Endodermal cell (in vitro differentiated cells): Measurements from ENCODE around the gene NAA20. TPM values are rescaled to one million over a fixed set of nuclear protein-coding genes. Genes with fewer than 3 reads are reported as not detected.
A peak's percentile ranks its signal among the peaks of the same experiment; 100 is the strongest.

Source experiments
- DNase-seq: peaks from one replicate; pipeline ENCODE4 v3.0.0-alpha.2; 2017
- H3K27ac ChIP-seq: 2 replicates; pipeline ENCODE4 v1.5.1; 2013; ENCODE audit warnings: mild to moderate bottlenecking, low read depth, low read length, moderate library complexity
- H3K27me3 ChIP-seq: 2 replicates; pipeline ENCODE4 v1.6.1; 2013; ENCODE audit warnings: mild to moderate bottlenecking, low read length, moderate library complexity; ENCODE audit not compliant: insufficient read depth, control insufficient read depth, poor library complexity, severe bottlenecking
- H3K36me3 ChIP-seq: 2 replicates; pipeline ENCODE4 v1.7.0; 2013; ENCODE audit warnings: mild to moderate bottlenecking, low read length, moderate library complexity; ENCODE audit not compliant: control insufficient read depth, insufficient read depth
- H3K4me1 ChIP-seq: one replicate; pipeline ENCODE4 v1.7.0; 2013; ENCODE audit warnings: low read length; ENCODE audit not compliant: control insufficient read depth, insufficient read depth
- H3K4me3 ChIP-seq: 2 replicates; pipeline ENCODE4 v1.5.1; 2013; ENCODE audit warnings: mild to moderate bottlenecking, low read length, moderate library complexity
- H3K9ac ChIP-seq: 2 replicates; pipeline ENCODE4 v1.6.1; 2013; ENCODE audit warnings: mild to moderate bottlenecking, low read length, moderate library complexity; ENCODE audit not compliant: poor library complexity, severe bottlenecking; ENCODE audit errors: extremely low read depth
- H3K9me3 ChIP-seq: 2 replicates; pipeline ENCODE4 v1.6.1; 2013; ENCODE audit warnings: mild to moderate bottlenecking, low read length, moderate library complexity; ENCODE audit not compliant: control insufficient read depth
- H3K27ac Mint-ChIP-seq: 2 replicates; pipeline ENCODE4 v1.8.0; 2020; ENCODE audit warnings: mixed read lengths
- H3K27me3 Mint-ChIP-seq: 2 replicates; pipeline ENCODE4 v1.8.0; 2021; ENCODE audit warnings: mild to moderate bottlenecking, mixed read lengths; ENCODE audit not compliant: insufficient read depth
- H3K36me3 Mint-ChIP-seq: 2 replicates; pipeline ENCODE4 v1.8.0; 2020; ENCODE audit warnings: low read depth, mixed read lengths
- H3K4me1 Mint-ChIP-seq: 2 replicates; pipeline ENCODE4 v1.8.0; 2020; ENCODE audit warnings: mixed read lengths
- H3K4me3 Mint-ChIP-seq: 2 replicates; pipeline ENCODE4 v1.8.0; 2020; ENCODE audit warnings: mild to moderate bottlenecking, moderate library complexity, mixed read lengths
- H3K9me3 Mint-ChIP-seq: 2 replicates; pipeline ENCODE4 v1.8.0; 2020; ENCODE audit warnings: mild to moderate bottlenecking, mixed read lengths
- WGBS, 2 experiments: methylation state at CpG; one replicate each; pipeline versions ENCODE4 v1.1.5 to v1.1.7; 2013; ENCODE audit warnings: missing lambda C conversion rate in 2 of 2, mixed read lengths in 1 of 2; ENCODE audit not compliant: insufficient coverage in 1 of 2, insufficient read length in 1 of 2; 5-methylcytosine and 5-hydroxymethylcytosine counted together
- total RNA-seq, 2 donors: library from RNA; stranded (reverse); fragmentation: NEBNext Ultra II Directional in 1 of 2; extraction: Animal tissue kit (Norgen Biotek cat#: 25700) in 1 of 2; gene quantifications; 2 replicates in 1 of 2; 3 replicates in 1 of 2; pipeline ENCODE4 v1.2.1, GENCODE V29; 2021
- TF ChIP-seq, protein P1 (sequence below): fragments of 200-600 bp; sonication (generic); conservative IDR thresholded peaks from 2 replicates; pipeline ENCODE4 v1.5.0; 2021; ENCODE audit warnings: antibody characterized with exemption, mild to moderate bottlenecking

The NAA20 gene
- total RNA-seq, 2 donors from 2014 or later, result 35.1 to 39.4 TPM

DNA sequence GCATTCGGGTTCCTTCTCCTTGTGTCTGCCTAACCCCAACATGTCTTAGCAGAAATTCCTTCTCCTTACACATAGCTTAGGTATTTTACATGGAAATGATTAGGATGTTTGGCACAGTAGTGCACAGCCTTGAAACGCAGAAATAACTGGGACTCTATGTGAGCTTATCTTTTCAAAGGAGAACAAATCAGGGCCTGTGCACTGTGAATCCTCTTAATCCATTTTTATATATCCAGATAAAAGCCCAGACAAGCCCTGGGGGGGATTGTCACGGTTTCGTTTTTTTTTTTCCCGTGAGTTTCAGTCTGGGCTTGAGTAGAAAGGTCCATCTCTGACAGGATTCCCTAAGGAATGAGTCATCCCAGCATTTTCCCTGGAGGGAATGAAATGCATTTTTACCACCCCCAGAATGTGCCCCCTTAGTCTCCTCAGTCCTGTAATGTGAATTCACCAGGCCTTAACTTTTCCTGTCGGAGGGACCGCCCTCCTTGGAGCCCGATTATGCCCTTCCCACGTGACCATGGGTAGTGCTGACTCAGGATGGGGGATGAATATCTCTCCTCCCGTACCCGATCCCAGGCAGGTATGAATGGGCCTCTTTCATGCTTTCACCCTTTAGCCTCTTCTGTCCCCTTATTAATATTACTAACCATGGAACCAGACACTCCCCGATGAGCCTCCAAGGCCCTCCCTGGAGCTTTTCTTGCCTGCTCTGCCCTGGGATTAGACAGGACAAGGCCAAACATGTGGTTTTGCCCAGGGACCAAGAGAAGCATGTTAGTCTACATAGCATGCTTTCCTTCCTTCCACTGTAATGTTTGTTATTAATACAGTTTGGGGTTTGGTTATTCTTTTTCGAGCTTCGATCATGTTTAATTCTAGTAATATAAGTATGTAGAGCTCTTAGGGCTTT, 23.9 kb upstream of the NAA20 start:
- Mint-ChIP-seq H3K4me1 (peaks cover 12% of the 10 kb centered on the region), H3K27me3 (no peaks in the 10 kb centered on the region), H3K9me3 (no peaks in the 10 kb centered on the region), H3K27ac (peak overlapping the region; percentile 81), H3K36me3 (no peaks in the 10 kb centered on the region), H3K4me3 (no peak overlapping the region)
- TF ChIP-seq, protein P1, sequence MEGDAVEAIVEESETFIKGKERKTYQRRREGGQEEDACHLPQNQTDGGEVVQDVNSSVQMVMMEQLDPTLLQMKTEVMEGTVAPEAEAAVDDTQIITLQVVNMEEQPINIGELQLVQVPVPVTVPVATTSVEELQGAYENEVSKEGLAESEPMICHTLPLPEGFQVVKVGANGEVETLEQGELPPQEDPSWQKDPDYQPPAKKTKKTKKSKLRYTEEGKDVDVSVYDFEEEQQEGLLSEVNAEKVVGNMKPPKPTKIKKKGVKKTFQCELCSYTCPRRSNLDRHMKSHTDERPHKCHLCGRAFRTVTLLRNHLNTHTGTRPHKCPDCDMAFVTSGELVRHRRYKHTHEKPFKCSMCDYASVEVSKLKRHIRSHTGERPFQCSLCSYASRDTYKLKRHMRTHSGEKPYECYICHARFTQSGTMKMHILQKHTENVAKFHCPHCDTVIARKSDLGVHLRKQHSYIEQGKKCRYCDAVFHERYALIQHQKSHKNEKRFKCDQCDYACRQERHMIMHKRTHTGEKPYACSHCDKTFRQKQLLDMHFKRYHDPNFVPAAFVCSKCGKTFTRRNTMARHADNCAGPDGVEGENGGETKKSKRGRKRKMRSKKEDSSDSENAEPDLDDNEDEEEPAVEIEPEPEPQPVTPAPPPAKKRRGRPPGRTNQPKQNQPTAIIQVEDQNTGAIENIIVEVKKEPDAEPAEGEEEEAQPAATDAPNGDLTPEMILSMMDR, result no peak
- H3K9ac ChIP-seq, result no peak overlapping the region
- no peaks in the 10 kb centered on the region for H3K36me3 ChIP-seq
- peak overlapping the region; percentile 82 for H3K27ac ChIP-seq
- no peak overlapping the region for H3K4me3 ChIP-seq
- H3K9me3 ChIP-seq, result no peaks in the 10 kb centered on the region
- H3K4me1 ChIP-seq, result peaks cover 2% of the 10 kb centered on the region
- 36 to 67% methylated on average over 6 to 13 of the region's 14 CpGs for WGBS, 2 experiments
- peak; percentile 85 for DNase-seq
- H3K27me3 ChIP-seq, result no peaks in the 10 kb centered on the region

DNA sequence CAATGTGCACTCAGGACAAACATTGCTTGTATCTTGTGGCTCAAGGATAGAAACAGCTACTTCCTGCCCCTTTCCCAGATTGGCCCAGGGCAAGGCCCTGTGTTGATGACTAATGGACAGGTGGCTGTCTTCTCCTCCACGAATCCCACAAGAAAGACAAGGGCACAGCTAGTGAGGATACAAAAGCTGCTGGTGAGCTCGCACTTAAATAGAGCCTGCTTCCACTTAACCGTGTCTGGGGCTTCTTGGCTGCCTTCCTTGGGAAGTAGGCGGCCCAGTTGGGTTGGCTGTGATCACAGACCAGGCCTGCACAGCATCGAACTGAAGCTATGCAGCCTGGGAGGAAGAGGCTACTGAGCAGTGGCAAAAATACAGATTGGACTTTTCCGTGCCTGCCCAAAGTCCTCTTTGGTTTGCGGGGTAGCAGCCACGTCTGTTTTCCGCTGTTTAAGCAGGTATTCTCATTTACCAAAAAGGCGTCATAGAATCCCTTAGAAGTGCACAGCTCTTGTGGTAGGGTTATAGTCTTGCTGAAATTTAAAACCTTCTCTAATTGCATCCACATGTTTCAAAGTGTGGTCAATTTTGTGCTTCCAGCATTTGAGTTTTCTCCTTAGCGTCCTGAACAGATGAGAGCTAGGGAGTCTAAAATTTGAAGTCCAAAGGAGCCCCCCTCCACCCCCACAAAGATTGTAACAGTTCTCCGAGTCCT, 23.0 kb upstream of the NAA20 start:
- Mint-ChIP-seq H3K27me3 (no peaks in the 10 kb centered on the region), H3K4me3 (no peak overlapping the region), H3K36me3 (no peaks in the 10 kb centered on the region), H3K4me1 (peaks cover 12% of the 10 kb centered on the region), H3K9me3 (no peaks in the 10 kb centered on the region), H3K27ac (peak overlapping the region; percentile 24)
- Histone ChIP-seq H3K9ac (no peak overlapping the region), H3K36me3 (no peaks in the 10 kb centered on the region), H3K27ac (no peak overlapping the region), H3K4me1 (peaks cover 2% of the 10 kb centered on the region), H3K4me3 (no peak overlapping the region), H3K9me3 (no peaks in the 10 kb centered on the region), H3K27me3 (no peaks in the 10 kb centered on the region)
- no peak for DNase-seq
- 91 to 95% methylated on average over 7 to 12 of the region's 12 CpGs for WGBS, 2 experiments
- TF ChIP-seq, protein P1, result no peak

DNA sequence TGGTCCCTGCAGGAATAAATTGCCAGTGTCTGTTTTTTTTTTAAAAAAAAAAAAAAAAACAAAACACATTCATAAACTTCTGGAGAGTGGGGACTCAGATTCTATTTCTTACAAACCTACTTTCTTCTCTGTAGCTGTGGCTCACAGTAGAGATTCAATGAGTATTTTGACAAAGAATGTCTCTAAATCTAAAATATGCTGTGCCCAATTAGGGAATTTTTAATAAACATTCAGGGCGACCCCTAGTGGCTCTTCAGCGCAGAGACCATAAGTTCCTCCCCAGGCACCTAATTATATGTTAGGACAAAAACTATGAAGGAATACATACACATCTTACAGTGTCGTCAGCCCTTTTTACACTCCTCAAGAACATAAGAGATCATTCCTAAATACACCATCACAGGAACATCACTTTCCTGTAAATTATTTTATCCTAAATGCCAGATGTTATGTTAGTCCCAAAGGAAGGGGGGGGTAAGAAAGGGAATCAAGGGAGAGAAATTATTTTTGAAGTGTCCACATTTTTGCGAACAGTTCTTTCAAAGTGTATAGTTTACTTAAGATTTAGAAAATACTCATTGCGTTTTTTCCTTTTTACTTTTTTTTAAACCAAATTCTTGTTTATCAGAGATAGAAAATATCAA, 21.8 kb upstream of the NAA20 start:
- WGBS, 2 experiments, result 38% methylated on average over 5 of the region's 5 CpGs; no CpG with 5 or more reads in 1 of the 2 experiments
- DNase-seq, result no peak
- Histone ChIP-seq H3K27me3 (no peaks in the 10 kb centered on the region), H3K27ac (no peak overlapping the region), H3K4me1 (peaks cover 2% of the 10 kb centered on the region), H3K36me3 (no peaks in the 10 kb centered on the region), H3K9me3 (no peaks in the 10 kb centered on the region), H3K4me3 (no peak overlapping the region), H3K9ac (no peak overlapping the region)
- Mint-ChIP-seq H3K4me1 (peaks cover 12% of the 10 kb centered on the region), H3K9me3 (no peaks in the 10 kb centered on the region), H3K36me3 (no peaks in the 10 kb centered on the region), H3K27ac (no peak overlapping the region), H3K27me3 (no peaks in the 10 kb centered on the region), H3K4me3 (no peak overlapping the region)
- TF ChIP-seq, protein P1, result peak; percentile 95
